Measurements from ENCODE around the gene SLU7. TPM values are rescaled to one million over a fixed set of nuclear protein-coding genes. Genes with fewer than 3 reads are reported as not detected.

The SLU7 gene
- total RNA-seq, 1 experiment from 2014 or later, result 33.3 TPM

GRCh38 chr5:160367885-160368284 is 51.0 kb downstream of the SLU7 start:
- Histone ChIP-seq H3K9ac (ENCODE audit: extremely low read depth, insufficient read length, low read length) (no peak overlapping the region), H4K8ac (replicated peaks; ENCODE audit: insufficient read length, low read depth, low read length) (no peak overlapping the region), H3T11ph (ENCODE audit: low read length) (no peak overlapping the region), H3K14ac (ENCODE audit: insufficient read depth, low read length) (no peak overlapping the region), H2BK15ac (ENCODE audit: low read depth, low read length) (no peak overlapping the region), H2BK5ac (ENCODE audit: insufficient read length, low read length) (no peak overlapping the region), H3K27me3 (ENCODE audit: insufficient read depth, low read length) (peaks cover 9% of the 10 kb centered on the region; the same call in 1 of the 2 replicates), H2AFZ (ENCODE audit: low read length) (no peak overlapping the region), H3K79me2 (ENCODE audit: insufficient read depth, low read length) (no peaks in the 10 kb centered on the region), H2BK12ac (ENCODE audit: insufficient read length, low read depth, low read length) (no peak overlapping the region), H3K9me3 (ENCODE audit: control insufficient read depth, low read depth, low read length) (no peaks in the 10 kb centered on the region), H3K4me2 (ENCODE audit: insufficient read depth, insufficient read length, low read length) (no peak overlapping the region), H3K23me2 (ENCODE audit: insufficient read length, low read depth, low read length, poor library complexity, severe bottlenecking) (peaks cover 8% of the 10 kb centered on the region), H3K23ac (ENCODE audit: insufficient read length, low read depth, low read length) (no peak overlapping the region), H2BK20ac (ENCODE audit: low read depth, low read length, poor library complexity, severe bottlenecking) (no peak overlapping the region), H4K91ac (ENCODE audit: insufficient read length, low read depth, low read length) (no peak overlapping the region), H3K56ac (ENCODE audit: insufficient read length, low read depth, low read length) (no peak overlapping the region), H4K20me1 (ENCODE audit: control insufficient read depth, insufficient read depth, insufficient read length) (no peaks in the 10 kb centered on the region), H4K5ac (ENCODE audit: insufficient read length, low read depth, low read length) (no peak overlapping the region), H3K79me1 (ENCODE audit: insufficient read depth, low read depth, low read length, poor library complexity, severe bottlenecking) (no peaks in the 10 kb centered on the region), H2AK5ac (ENCODE audit: insufficient read length, low read length) (no peak overlapping the region), H3K27ac (ENCODE audit: insufficient read length, low read depth, low read length) (no peak overlapping the region), H2BK120ac (ENCODE audit: low read depth, low read length, poor library complexity, severe bottlenecking) (no peak overlapping the region), H3K18ac (ENCODE audit: insufficient read length, low read depth, low read length) (no peak overlapping the region), H3K4me1 (ENCODE audit: insufficient read depth, low read length) (no peaks in the 10 kb centered on the region; the same call in 1 of the 2 replicates), H3K4ac (ENCODE audit: low read depth, low read length) (no peak overlapping the region)
- Mint-ChIP-seq H3K36me3 (ENCODE audit: insufficient read depth in 1 of 3, low read depth in 3 of 3) (no peaks in the 10 kb centered on the region), H3K4me3 (no peak overlapping the region), H3K27ac (no peak overlapping the region), H3K9me3 (no peaks in the 10 kb centered on the region), H3K4me1 (peaks cover 12 to 14% of the 10 kb centered on the region in 2 experiments), H3K27me3 (ENCODE audit: low read depth) (peaks cover 47% of the 10 kb centered on the region)
- WGBS (ENCODE audit: extremely low coverage, insufficient read length, low lambda C conversion rate), result no CpG with 5 or more reads among the region's 3 CpGs
- TF ChIP-seq, protein P1, sequence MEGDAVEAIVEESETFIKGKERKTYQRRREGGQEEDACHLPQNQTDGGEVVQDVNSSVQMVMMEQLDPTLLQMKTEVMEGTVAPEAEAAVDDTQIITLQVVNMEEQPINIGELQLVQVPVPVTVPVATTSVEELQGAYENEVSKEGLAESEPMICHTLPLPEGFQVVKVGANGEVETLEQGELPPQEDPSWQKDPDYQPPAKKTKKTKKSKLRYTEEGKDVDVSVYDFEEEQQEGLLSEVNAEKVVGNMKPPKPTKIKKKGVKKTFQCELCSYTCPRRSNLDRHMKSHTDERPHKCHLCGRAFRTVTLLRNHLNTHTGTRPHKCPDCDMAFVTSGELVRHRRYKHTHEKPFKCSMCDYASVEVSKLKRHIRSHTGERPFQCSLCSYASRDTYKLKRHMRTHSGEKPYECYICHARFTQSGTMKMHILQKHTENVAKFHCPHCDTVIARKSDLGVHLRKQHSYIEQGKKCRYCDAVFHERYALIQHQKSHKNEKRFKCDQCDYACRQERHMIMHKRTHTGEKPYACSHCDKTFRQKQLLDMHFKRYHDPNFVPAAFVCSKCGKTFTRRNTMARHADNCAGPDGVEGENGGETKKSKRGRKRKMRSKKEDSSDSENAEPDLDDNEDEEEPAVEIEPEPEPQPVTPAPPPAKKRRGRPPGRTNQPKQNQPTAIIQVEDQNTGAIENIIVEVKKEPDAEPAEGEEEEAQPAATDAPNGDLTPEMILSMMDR (conservative IDR thresholded peaks at IDR 0.05), result no peak
- DNase-seq, result no peak

All from H9 (cell line).